Fibroblast of skin of abdomen (primary cell): ENCODE results near the gene RSPO1.

Experiments used
- DNase-seq: peaks from one replicate; pipeline ENCODE4 v3.0.0-alpha.2; 2013

RSPO1 gene

DNA sequence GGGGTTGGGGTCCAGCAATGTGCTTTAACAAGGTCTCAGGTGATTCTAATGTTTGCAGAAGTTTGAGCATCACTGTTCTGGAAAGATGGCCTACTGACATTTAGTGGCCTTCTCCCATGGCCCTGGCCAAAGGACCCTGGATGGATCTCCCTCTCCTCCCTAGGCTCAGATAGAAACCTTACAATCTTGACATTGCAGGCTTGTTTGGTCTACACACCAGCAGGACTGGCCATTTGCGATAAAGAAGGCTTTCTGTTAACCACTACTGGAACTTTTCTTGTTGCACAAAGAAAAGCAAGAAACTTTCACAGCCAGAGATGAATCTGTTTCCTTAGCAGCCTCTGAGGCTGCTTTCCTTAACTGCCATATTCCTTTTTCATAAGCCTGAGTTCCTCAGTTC, 71.7 kb downstream of the RSPO1 start:
- no peak for DNase-seq
